Fibroblast of upper back skin (primary cell): ENCODE data around the gene FMO2.

Experiments
- DNase-seq: peaks from one replicate; pipeline ENCODE4 v3.0.0-alpha.2; 2013

The FMO2 gene, protein sequence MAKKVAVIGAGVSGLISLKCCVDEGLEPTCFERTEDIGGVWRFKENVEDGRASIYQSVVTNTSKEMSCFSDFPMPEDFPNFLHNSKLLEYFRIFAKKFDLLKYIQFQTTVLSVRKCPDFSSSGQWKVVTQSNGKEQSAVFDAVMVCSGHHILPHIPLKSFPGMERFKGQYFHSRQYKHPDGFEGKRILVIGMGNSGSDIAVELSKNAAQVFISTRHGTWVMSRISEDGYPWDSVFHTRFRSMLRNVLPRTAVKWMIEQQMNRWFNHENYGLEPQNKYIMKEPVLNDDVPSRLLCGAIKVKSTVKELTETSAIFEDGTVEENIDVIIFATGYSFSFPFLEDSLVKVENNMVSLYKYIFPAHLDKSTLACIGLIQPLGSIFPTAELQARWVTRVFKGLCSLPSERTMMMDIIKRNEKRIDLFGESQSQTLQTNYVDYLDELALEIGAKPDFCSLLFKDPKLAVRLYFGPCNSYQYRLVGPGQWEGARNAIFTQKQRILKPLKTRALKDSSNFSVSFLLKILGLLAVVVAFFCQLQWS

DNA sequence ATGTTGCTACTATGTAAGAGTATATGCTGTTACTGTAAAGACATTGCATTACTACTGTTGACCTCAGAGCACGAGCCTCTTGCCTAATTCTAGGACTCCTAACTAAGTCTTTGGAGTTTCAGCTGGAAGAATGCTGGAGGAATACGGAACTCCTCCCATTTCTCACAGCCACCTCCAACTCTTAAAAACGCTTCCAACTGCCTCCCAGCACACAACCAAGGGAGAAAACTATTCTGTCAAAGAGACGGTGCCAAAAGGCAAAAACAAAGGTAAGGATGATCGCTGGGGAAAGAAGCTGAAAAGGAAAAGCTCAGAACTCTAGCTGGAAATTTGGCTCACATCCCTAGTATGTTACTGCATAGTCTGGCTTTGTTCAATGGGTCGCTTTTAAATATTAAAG is at the start of gene FMO2:
Gene FMO2, plus strand, starts transcription at position 210 of the 400 bp plus-strand sequence. CDS start 414 bp downstream, outside the sequence.
- DNase-seq: peak; percentile 20

DNA sequence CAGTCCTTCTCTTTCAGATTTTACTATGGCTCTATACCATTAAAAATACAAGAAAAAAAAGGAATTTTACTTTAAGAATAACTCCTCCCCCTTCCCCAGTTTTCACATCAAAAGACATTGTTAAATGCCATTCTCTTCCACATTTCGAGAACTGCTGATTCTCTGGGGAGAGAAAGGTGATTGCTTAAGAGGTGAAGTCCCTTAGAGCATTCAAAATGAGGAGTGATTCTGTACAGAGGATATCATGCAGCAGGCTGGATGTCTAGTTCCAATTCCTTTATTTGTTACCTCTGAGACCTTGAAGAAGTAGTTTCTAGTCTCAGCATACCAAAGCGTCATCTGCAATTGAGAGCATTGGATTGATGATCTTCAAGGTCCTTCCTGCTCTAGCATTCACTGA is 47.5 kb upstream of the FMO2 start:
- DNase-seq: peak; percentile 18

DNA sequence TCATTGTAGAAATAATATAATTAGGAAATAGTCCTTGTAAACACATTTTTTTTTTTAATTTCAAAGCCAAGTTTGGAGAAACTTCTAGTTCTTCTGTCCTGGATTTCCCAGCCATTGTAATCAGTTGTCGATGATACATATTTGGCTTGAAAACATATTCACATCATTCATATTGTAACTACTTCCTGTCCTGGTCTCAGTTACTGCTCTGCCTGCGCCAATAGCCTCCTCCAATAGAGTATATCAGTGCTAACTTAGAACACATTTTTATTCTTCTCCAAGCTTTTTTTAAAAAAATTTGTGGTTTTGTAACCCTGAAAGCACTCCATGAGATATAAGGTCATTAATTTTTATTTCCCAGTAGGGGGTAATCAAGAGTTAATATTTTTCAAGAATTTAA is 46.1 kb upstream of the FMO2 start:
- peak; percentile 27 for DNase-seq

DNA sequence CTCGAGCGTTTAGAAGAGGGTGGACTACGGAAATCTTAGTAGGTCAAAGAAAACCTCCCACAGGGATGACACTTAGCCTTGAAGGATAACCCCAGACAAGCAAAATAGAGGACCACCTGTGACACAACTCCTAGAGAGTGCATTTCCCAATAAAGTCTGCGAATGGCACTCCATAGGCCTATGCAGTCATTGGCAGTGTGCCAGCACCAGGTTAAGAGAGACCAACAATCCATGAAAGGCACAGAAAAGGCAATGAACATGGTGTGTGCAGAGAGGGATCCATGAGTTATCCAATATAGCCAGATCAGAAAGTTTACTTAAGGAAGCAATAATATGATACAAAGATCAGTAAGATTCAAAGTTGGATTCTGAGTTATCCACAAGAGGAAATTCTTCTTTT is 45.2 kb upstream of the FMO2 start:
- DNase-seq: no peak

DNA sequence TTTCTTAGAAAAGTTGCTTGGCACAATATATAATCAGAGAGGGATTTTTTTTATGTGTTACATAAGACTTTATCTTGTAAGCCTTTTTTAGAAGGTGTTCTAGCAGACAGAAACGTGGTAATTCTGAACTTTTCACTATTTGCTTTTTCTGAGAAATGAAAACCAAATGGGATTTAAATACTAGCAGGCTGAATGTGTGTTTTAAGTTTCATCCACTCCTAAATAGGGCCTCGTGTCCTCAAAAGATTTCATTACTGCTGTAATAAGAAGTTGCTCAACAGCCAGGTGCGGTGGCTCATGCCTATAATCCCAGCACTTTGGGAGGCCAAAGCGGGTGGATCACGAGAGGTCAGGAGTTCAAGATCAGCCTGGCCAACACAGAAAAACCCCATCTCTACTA is 44.7 kb upstream of the FMO2 start:
- no peak for DNase-seq

DNA sequence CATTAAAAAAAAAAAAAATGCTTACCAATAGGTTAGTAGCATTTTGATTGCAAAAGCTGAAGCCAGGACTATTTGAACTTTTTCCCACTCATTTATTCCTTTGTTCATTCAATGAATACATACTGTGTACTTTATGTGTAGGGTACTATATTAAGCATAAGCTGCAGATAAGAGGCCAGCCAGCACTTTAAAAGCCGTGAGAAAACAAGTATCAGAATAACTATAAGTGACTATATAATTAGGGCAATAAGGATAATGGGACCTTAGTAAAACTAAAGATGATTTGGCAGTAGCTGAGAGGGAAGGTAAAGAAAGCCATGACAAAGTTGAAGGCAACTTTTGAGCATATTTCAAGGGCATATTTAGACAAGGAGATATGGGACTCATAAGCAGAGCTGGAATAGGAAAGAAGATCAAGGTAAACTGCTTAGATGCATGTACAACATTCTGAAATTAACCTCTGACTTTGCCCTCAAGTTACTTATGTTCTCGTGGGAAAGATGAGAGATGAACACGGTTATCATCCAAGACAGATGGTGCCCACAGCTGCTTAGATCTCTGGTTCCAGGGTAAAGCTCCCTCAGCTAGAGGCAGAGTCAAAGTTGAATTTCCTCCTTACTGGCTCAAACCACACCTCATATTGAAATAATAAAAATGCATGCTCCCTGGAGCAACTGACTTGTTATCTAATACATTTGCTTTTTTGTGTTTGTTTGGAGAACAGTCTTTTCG is 44.0 kb upstream of the FMO2 start:
- DNase-seq: no peak

DNA sequence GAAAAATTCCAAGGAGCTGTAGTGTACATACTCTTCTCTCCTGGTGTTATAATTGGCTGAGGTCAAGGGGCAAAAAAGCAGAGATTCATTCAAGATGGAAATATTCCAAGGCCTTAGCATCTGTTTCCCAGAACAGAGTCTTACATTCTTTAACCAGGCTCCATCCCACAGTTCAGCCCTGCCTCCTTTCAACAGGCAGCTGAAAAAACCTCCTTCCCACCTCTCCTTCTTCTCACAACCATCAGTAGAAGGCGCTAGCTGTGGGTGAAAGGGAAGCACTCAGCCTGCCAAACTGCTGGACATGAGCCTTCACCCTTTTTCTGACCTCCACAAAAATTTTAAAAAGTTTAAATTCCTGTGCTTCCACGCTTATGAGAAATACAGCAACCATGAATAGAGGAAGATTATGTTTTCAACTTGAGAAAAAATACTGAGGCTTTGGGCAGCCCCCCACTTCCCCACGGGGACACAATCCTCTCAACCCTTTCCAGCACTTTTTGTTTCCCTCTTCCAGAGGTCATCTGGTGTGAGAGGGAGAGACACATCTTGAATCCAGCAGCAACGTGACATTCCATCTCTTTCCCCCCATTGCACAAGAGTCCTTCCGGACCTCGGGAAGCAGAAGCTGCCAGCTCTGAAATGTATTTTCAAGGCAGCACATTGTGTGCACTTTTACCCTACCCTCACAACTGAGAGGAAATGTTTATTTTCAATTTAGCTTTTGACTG is 43.2 kb upstream of the FMO2 start:
- DNase-seq: peak; percentile 97

DNA sequence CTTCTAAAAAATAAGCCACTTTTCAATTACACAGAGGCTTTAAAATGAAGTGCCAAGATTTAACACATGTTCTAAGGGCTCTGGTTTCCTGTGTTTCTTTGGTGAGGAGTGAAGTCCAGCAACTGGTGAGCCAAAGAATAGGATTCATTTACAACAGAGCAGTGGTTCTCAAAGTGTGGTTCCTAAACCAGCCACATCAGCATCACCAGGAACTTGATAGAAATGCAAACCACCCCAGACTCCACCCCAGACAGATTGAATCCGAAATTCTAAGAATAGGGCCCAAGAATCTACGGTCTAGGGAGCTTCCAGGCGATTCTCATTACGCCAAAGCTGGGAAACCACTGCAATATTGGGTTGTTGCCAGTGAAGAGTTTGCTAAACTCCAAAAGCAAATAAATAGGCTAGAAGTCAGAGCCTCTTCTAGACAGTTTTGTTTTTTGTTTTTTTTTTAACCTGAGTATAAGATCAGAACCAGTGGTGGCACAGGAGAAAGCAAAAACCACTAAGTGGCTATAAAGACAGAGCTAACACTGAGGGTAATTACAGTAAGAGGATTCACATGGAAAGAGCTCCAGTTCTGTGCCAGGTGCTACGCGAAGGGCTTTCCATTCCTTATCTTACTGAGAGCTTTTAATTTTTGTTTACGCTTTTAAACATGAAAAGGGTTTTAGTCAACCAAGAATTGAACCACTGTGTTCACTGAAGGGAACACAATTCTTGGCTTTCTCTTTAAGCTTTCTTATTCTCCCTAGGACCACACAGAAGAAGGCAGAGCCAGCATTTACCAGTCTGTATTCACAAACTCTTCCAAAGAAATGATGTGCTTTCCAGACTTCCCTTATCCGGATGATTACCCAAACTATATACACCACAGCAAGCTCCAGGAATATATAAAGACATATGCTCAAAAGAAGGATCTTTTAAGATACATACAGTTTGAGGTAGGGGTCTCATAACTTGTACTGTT is 42.4 kb upstream of the FMO2 start:
- DNase-seq: peak; percentile 81

DNA sequence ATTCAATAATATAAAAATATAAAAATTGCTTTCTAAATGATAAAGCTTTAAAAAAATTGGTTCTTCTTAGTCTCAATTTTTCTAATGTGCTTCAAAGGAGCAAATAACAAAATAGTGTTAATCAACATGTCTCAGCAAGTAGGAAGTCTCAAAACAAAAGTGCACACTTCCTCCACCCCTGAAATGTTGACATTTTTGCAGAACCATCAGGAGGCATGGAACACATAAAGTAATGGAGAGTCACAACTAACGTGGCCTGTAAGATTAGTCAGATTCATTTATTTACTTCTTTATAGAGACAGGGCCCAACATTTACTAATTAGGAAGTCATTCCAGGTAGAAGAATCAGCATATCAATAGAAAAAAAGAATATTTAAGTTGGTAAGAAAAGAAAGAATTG is 34.9 kb upstream of the FMO2 start:
- no peak for DNase-seq

DNA sequence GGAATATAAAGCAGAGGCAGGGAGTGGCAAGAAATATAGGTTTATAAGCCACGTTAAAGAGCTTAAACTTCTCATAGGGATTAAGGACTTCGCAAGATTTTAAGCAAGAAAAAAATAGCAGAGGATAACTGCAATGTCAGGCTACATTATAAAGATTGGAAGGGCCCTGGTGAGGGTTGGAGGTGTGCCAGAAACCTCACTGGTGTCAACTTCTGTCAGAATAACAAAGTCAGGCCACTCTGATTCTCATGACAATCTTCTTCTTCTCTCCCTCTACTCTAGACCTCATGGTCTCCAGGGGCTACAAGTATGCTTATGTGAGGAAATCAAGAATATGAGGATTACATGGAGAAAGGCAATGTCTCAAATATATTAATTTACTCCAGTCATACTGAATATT is 32.6 kb upstream of the FMO2 start:
- no peak for DNase-seq

DNA sequence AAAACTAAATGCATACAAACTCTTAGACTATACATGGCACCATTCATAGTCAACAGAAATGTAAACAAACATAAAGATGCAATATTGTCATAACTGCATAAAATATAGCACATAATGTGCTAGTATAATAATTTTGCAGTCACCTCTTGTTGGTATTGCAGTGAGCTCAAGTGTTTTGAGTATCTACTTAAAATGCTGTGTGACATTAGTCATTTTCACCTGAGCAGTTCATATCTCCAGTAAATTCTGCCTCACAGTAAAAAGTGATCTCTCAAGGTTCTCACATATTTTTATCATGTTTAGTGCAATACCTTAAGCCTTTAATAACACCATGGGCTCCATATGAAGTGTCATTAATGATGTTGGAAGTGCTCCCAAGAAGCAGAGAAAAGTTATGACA is 29.6 kb upstream of the FMO2 start:
- DNase-seq: no peak

DNA sequence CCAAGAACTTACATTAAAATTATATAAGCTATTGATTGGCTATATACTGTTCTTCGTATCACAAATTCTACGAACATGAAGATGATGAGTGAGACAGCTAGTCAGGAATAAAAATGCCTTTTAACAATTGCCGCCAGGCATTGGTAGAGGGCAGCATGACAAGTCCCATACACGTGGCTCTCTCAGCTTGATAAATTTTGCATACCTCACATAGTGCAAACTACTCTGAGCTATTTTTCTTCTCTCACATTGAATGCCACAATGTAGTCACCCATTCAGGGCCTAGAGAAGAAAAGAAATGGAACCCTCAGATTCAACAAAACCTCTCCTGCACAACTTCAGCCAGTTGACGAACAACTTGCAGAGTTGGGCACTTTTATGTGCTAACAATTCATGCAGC is 27.0 kb upstream of the FMO2 start:
- no peak for DNase-seq

DNA sequence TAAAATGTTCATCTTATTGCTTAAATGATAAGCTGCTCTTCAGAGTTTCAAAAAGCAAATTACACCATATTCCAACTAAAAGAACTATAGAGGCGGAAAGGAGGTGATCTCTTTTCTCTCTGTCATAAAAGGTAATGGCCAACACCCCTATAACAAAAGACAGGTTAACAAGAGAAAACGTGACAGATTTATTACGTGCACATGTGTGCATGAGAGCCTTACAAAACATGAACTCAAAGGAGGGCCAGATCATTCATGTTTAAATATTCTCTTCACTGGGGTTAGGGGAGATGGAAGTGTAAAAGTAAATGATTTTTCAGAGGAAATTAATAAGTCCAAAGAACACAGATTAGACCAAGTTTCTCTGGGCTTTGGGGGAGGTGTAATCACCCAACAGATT is 26.5 kb upstream of the FMO2 start:
- DNase-seq: no peak

DNA sequence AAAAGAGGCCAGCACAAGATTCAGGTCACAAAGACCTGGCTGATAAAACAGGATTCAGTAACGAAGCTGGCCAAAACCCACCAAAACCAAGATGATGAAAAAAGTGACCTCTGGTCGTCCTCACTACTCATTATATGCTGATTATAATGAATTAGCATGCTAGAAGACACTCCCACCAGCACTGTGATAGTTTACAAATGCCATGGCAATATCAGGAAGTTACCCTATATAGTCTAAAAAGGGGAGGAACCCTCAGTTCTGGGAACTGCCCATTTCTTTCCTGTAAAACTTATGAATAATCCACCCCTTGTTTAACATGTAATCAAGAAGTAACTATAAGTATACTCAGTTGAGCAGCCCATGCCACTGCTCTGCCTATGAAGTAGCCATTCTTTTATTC is 26.0 kb upstream of the FMO2 start:
- no peak for DNase-seq

DNA sequence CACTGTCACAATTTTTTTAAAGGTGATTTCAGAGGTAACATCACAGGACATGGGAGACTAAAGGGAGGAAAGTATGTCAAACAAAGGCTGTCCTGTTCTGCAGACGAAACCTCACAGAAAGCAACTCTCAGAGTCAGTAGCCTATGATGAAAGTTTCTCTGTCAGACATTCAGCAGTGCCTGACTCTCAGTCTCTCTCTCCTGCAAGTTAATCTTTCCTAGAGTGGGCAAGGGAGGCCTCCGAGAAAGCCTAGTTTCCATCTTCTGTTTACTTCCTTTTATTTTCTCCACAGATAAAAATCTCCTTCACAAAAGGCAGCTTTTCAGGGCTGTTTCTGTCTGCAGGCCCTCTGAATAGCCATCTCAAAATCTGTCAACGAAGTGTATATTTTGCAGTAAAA is 24.9 kb upstream of the FMO2 start:
- no peak for DNase-seq

DNA sequence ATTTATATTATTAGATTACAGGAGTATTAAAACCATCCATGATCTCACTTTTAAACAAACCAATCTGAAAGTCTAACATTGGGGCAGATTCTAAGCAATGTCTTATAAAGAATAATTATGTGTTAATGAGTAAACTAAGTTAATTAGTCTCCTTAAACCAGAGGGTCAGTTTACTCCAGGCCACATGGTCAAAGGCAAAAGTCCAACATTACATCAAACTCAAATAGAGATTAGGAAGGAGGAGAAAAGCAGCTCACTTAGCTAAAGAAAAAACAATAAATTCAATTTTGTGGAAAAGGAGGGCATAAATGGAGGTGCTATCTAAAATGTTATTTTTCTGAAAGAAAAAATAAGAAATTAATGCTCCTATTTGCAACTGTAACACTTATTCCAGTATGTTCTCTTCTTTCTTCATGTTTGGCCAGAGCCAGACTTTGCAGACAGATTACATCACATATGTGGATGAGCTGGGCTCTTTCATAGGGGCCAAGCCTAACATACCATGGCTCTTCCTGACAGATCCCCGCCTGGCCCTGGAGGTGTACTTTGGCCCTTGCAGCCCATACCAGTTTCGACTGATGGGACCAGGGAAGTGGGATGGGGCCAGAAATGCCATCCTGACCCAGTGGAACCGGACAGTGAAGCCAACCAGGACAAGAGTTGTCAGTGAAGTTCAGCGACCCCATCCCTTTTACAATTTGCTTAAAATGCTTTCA is 24.3 kb upstream of the FMO2 start:
- peak; percentile 36 for DNase-seq

DNA sequence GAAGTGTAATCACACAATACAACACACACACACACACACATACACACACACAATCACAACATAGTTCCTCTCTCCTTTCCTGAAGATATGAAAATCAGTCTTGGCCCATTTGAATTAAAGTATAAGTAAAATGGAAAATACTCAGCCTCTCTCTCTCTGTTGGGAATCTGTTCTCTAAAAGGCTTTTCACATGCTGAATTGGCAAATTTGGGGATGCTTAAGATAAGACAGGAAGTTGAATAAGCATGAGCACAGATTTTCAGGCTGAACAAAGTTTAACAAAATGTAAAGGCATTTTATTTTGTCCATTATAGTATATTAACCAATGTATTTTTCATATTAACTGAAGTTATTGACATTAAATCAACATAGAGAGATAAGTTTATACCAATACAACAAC is 23.7 kb upstream of the FMO2 start:
- DNase-seq: no peak

DNA sequence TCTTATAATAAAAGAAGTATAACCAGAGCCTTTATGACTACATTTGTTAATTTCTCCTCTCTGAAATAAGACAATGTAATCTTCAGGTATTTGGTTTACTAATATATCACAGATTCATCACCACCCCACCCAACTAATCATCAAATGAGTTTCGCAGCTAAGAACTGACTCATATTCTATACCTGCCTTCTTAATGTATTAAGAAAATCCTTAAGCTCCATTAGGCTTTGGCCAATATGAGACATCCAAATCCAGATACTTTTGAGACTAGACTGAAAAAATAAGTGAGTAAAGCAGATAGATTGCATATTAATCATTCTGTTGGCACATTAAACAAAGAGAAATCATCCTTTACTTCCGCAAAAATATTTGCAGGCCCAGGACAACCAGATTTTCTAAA is 18.7 kb upstream of the FMO2 start:
- no peak for DNase-seq

DNA sequence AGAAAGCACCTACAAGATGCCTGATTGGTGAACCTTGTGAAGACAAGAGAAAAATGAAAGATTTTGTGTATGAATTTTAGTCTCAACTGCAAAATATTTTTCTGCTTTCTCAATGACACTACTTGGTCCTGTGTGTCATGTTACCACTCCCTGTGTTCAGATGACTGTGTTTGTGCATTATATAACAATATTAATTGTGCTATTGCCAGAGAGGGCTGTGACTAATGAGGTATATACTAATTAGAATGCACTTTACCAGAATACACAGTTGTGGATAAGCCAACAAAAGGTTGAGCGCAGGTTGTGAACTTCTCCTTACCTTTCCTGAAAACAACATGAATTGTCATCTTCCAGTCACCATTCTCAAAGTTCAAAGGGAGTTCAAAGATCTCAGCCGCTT is 17.3 kb upstream of the FMO2 start:
- no peak for DNase-seq

DNA sequence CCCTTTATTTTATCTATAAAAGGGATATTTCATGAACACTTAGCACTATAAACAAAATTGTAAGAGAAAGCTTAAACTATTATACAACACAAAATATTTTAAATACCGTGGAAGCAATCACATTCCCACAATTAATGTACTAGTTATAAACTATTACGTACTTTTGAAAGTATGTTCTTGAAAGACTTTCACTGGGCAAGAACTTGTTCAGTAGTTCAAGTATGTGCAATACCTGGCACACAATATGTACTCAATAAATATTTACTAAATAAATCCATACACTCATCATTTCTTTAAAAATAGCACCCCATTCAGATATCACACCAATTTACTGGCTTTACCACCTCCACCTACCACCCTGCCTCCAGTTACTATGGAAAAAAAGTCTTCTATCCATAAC is 12.6 kb upstream of the FMO2 start:
- DNase-seq: no peak

DNA sequence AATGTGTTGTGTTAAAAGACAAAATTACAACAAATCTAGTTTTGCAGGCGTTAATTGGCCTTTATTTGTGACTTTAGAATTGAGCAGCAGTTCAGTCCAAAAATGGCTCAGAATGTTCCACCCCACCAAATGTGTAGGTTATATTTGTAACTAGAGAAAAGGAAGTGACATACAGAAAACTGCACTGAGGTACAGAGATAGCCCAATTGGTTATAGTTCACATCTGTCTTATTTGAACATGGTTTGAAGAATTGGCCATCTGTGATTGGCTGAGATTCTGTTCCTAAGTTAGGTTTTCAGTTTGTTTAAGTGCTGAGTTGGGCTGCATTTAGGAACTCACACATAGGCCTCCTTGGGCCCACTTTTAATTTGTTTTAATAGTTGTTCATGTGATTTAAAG is 12.0 kb upstream of the FMO2 start:
- DNase-seq: no peak
